HepG2 (cell line): Measurements from ENCODE around the gene LENG1. TPM values are rescaled to one million over a fixed set of nuclear protein-coding genes. Genes with fewer than 3 reads are reported as not detected.
A peak's percentile ranks its signal among the peaks of the same experiment; 100 is the strongest.

ENCODE experiments used
- DZIP1 ChIP-seq: sonication (generic); formaldehyde crosslinking; IDR thresholded peaks from 2 replicates; pipeline ENCODE4 v1.5.0; 2020; ENCODE audit warnings: mild to moderate bottlenecking, missing genetic modification reagents
- MAFK ChIP-seq, 2 experiments: IDR thresholded peaks in 1 of 2; conservative IDR thresholded peaks in 1 of 2; 2 replicates each; pipeline ENCODE4 v1.6.1; 2011; ENCODE audit warnings: improper control_type of control experiment in 2 of 2, low read length in 2 of 2
- MAZ ChIP-seq, 2 experiments: sonication (generic) in 1 of 2; formaldehyde crosslinking in 1 of 2; IDR thresholded peaks; 2 replicates each; pipeline versions ENCODE4 v1.5.0 to v1.6.1; 2012 to 2020; ENCODE audit warnings: low read depth in 2 of 2, mild to moderate bottlenecking in 2 of 2, borderline replicate concordance in 1 of 2, improper control_type of control experiment in 1 of 2, low read length in 1 of 2, missing genetic modification reagents in 1 of 2, moderate library complexity in 1 of 2
- TERF1 ChIP-seq: sonication (generic); formaldehyde crosslinking; IDR thresholded peaks from 2 replicates; pipeline ENCODE4 v1.8.0; 2022; ENCODE audit warnings: mild to moderate bottlenecking, missing genetic modification reagents, moderate library complexity
- ZBTB40 ChIP-seq, 2 experiments: fragments of 450-650 bp in 1 of 2; sonication (generic) in 1 of 2; formaldehyde crosslinking in 1 of 2; IDR thresholded peaks; 2 replicates each; pipeline versions ENCODE4 v1.6.1 to v1.8.0; 2016 to 2022; ENCODE audit warnings: antibody characterized with exemption in 1 of 2, mild to moderate bottlenecking in 1 of 2, missing genetic modification reagents in 1 of 2
- ZNF280B ChIP-seq: sonication (generic); formaldehyde crosslinking; IDR thresholded peaks from 2 replicates; pipeline ENCODE4 v1.5.0; 2020; ENCODE audit warnings: missing genetic modification reagents, mild to moderate bottlenecking, borderline replicate concordance
- ZNF282 ChIP-seq: fragments of 450-650 bp; IDR thresholded peaks from 2 replicates; pipeline ENCODE4 v1.6.1; 2018; ENCODE audit not compliant: partially characterized antibody
- ZNF430 ChIP-seq: sonication (generic); formaldehyde crosslinking; IDR thresholded peaks from 2 replicates; pipeline ENCODE4 v1.9.0; 2021; ENCODE audit warnings: mild to moderate bottlenecking, missing genetic modification reagents
- ZNF75D ChIP-seq: sonication (generic); formaldehyde crosslinking; IDR thresholded peaks from 2 replicates; pipeline ENCODE4 v1.8.1; 2023; ENCODE audit warnings: missing genetic modification reagents, mild to moderate bottlenecking, borderline replicate concordance
- polyA plus RNA-seq, 8 experiments: library from polyadenylated mRNA; depleted of rRNA in 3 of 8; stranded (reverse) in 7 of 8; unstranded in 1 of 8; fragments of >200 nt; fragmentation: Illumina TruSeq in 4 of 8; extraction: Trizol in 4 of 8; gene quantifications; 2 replicates each; pipeline versions ENCODE4 v1.2.1 to v1.2.3, GENCODE V29; 2011 to 2016; ENCODE audit warnings: low read depth in 4 of 8, missing spikeins in 1 of 8, mixed read lengths in 1 of 8; ENCODE audit not compliant: insufficient read depth in 1 of 8
- total RNA-seq, 5 experiments: library from RNA; depleted of rRNA; stranded (reverse); fragments of >200 nt; fragmentation: Illumina TruSeq; extraction: Trizol; gene quantifications; 2 replicates each; pipeline ENCODE4 v1.2.3, GENCODE V29; 2016; ENCODE audit warnings: low read depth in 1 of 5

Gene LENG1
- total and polyA plus RNA-seq, 2 of the 13 experiments (the other 11 are each of a cell fraction or from before 2014, with no cell fraction given), result 1.8 to 3.8 TPM

GRCh38 chr19:54160182-54160811 is 776 bp upstream of the LENG1 start (continued):
- TF ChIP-seq ZBTB40 (IDR thresholded peaks at IDR 0.05) (no peak), ZBTB40 (CRISPR knock-in tag; IDR thresholded peaks at IDR 0.05) (peak; percentile 84), ZNF430 (CRISPR knock-in tag) (0 out of 2 replicates have a peak, but pooled peaks have one; percentile 45), MAZ (IDR thresholded peaks at IDR 0.05; ENCODE audit: borderline replicate concordance, low read depth, low read length) (no peak), MAZ (CRISPR knock-in tag; IDR thresholded peaks at IDR 0.05; ENCODE audit: low read depth) (0 out of 2 replicates have a peak, but pooled peaks have one; percentile 31), ZNF282 (no peak), ZNF280B (CRISPR knock-in tag) (peak; percentile 13; the same call in 1 of the 2 replicates), MAFK (conservative IDR thresholded peaks at IDR 0.05 in 1 of 2, IDR thresholded peaks at IDR 0.05 in 1 of 2; ENCODE audit: low read length in 2 of 2) (no peak), DZIP1 (CRISPR knock-in tag) (no peak), TERF1 (0 out of 2 replicates have a peak, but pooled peaks have one; percentile 44), ZNF75D (CRISPR knock-in tag) (no peak)
